Stimulated activated effector memory CD8-positive, alpha-beta T cell treated with anti-CD3 and anti-CD28 coated beads, Interleukin-12 subunit alpha, Interleukin-12 subunit beta, amount 100 ng/mL, for 72 hours (primary cell): Measurements from ENCODE around the gene PIGS.

Source experiments
- ATAC-seq: fragments of 150-1000 bp; cut with Tn5 transposase; 2 replicates; pipeline ENCODE4 v1.10.0; 2021
- DNase-seq, 2 donors: peaks; one replicate each; pipeline ENCODE4 v3.0.0; 2021 to 2022; ENCODE audit warnings: low spot score in 2 of 2
- H3K27ac Mint-ChIP-seq: one replicate; pipeline ENCODE4 v1.8.0; 2022; ENCODE audit warnings: mild to moderate bottlenecking, mixed read lengths
- H3K36me3 Mint-ChIP-seq: one replicate; pipeline ENCODE4 v1.8.0; 2022; ENCODE audit warnings: mild to moderate bottlenecking, mixed read lengths
- H3K4me1 Mint-ChIP-seq: one replicate; pipeline ENCODE4 v1.8.0; 2022; ENCODE audit warnings: mixed read lengths
- H3K4me3 Mint-ChIP-seq: one replicate; pipeline ENCODE4 v1.8.0; 2022; ENCODE audit warnings: mild to moderate bottlenecking, mixed read lengths
- H3K9me3 Mint-ChIP-seq: one replicate; pipeline ENCODE4 v1.8.0; 2022; ENCODE audit warnings: mixed read lengths

The PIGS gene

DNA sequence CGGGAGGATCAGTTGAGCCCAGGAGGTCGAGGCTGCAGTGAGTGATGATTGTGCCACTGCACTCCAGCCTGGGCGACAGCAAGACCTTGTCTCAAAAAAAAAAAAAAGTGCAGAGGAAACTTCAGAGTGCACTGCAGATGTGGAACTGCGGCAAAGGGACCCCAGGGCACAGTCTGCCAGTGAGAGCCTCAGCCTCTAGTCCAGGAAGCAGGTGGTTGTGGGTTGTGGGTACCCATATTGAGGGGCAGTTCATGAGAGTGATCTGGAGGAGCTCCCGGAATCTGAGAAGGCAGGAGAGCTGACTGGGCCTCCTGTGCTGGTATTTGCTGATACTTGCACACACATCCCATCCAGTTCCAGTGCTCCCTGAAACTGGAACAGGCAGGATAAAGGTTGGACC, 52.1 kb downstream of the PIGS start:
- Mint-ChIP-seq H3K4me1 (no peaks in the 10 kb centered on the region), H3K36me3 (no peaks in the 10 kb centered on the region), H3K27ac (no peak overlapping the region), H3K4me3 (no peak overlapping the region), H3K9me3 (no peaks in the 10 kb centered on the region)
- ATAC-seq (no peak), DNase-seq (no peak)

GRCh38 chr17:28518578-28518977, 52.7 kb downstream of the PIGS start:
- DNase-seq (no peak), ATAC-seq (no peak)
- Mint-ChIP-seq H3K4me1 (no peaks in the 10 kb centered on the region), H3K9me3 (no peaks in the 10 kb centered on the region), H3K27ac (no peak overlapping the region), H3K4me3 (no peak overlapping the region), H3K36me3 (no peaks in the 10 kb centered on the region)

- Mint-ChIP-seq H3K4me1 (no peaks in the 10 kb centered on the region), H3K27ac (no peak overlapping the region), H3K4me3 (no peak overlapping the region), H3K9me3 (no peaks in the 10 kb centered on the region), H3K36me3 (no peaks in the 10 kb centered on the region)
- ATAC-seq: no peak
- DNase-seq: no peak
These were observed 53.2 kb downstream of the PIGS start for GRCh38 chr17:28518132-28518531.

DNA sequence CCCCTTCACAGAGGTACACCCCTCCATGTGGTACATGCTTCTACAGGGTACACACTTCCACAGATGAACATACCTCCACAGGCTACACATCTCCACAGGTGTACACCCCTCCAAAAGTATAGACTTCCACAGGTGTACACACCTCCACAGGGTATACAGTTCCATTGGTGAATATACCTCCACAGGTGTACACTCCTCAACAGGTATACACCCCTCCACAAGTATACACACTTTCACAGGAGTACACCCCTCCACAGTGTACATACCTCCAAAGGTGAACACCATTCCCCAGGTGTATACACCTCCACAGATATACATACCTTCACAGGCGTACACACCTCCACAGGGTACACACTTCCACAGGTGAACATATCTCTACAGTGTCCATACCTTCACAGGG, 55.8 kb downstream of the PIGS start:
- H3K4me1 Mint-ChIP-seq: no peaks in the 10 kb centered on the region
- no peaks in the 10 kb centered on the region for H3K9me3 Mint-ChIP-seq
- DNase-seq (no peak), ATAC-seq (no peak)
- H3K27ac Mint-ChIP-seq: no peak overlapping the region
- no peaks in the 10 kb centered on the region for H3K36me3 Mint-ChIP-seq
- H3K4me3 Mint-ChIP-seq: no peak overlapping the region

GRCh38 chr17:28514561-28515002, 56.7 kb downstream of the PIGS start:
- no peak overlapping the region for H3K27ac Mint-ChIP-seq
- H3K4me3 Mint-ChIP-seq: no peak overlapping the region
- no peaks in the 10 kb centered on the region for H3K4me1 Mint-ChIP-seq
- no peaks in the 10 kb centered on the region for H3K9me3 Mint-ChIP-seq
- ATAC-seq: no peak
- no peaks in the 10 kb centered on the region for H3K36me3 Mint-ChIP-seq
- no peak for DNase-seq

DNA sequence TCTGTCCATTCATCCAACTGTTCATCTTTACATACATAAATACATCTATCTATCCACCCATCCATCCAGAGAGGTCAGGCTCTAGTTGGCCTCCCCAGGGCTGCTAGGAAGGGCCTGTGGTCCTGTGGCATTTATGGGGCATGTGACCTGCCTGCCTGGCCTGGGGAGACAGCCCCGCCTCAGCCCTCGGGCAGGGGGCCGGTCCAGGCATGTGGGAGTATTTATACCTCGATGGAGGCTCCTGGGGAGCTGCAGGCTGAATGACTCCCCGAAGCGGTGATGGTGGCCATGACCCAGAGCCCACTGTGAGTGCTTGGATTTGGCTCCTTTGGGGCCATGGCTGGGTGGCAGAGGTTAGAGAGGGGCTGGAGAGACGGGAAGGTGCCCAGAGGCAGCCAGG, 57.8 kb downstream of the PIGS start:
- no peaks in the 10 kb centered on the region for H3K9me3 Mint-ChIP-seq
- H3K36me3 Mint-ChIP-seq: no peaks in the 10 kb centered on the region
- ATAC-seq: no peak
- no peak overlapping the region for H3K4me3 Mint-ChIP-seq
- H3K27ac Mint-ChIP-seq: no peak overlapping the region
- H3K4me1 Mint-ChIP-seq: no peaks in the 10 kb centered on the region
- DNase-seq: no peak

DNA sequence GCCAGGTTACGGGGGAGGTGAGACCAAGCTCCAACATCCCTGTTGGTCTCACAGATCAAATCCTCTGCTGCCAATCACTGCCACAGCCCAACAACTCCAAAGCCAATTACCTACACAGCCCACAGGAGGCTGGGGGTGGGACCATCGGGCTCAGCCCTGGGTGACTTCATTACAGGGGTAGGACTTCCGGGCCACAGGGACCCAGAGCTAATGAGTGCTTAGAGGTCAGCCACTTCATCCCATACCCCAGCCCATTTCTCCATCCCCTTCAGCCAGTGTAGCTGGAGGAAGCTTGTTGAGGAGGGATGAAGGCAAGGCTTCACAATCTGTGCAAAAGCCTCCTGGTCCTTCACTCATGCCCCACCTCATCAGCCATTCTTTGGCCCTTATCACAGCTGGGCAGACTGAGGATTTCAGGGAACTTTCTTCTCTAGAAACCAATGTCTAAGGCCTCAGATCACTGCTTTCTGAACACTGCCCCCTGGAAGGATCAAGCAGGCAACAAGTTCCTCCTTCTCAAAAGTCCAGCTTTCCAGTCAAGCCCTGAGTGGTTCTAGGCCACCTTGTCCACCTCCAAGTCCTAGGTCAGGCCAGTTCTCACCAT, 59.4 kb downstream of the PIGS start:
- Mint-ChIP-seq H3K9me3 (no peaks in the 10 kb centered on the region), H3K36me3 (no peaks in the 10 kb centered on the region), H3K4me1 (no peaks in the 10 kb centered on the region), H3K27ac (no peak overlapping the region), H3K4me3 (no peak overlapping the region)
- DNase-seq: no peak
- no peak for ATAC-seq

DNA sequence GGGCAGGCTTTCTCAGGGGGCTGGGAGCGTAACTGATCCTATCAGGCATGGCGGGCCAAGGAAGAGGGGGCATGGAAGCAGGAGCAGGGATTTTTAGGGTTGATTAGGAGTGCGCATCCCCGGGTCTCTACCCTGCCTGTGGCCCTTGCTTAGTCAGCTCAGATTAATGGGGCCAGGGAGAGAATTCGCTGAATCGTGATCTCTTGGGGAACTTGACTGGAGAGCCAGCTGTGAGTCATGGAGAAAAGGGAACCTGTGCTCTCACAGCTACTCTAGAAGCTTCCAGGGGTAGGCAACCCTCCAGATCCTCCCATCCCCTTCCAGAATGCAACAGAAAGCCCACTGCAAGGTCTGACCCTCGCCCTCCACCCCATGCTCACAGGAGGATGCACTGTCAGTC, 61.5 kb downstream of the PIGS start:
- H3K4me3 Mint-ChIP-seq: no peak overlapping the region
- H3K4me1 Mint-ChIP-seq: no peaks in the 10 kb centered on the region
- ATAC-seq (no peak), DNase-seq (no peak)
- H3K36me3 Mint-ChIP-seq: no peaks in the 10 kb centered on the region
- no peaks in the 10 kb centered on the region for H3K9me3 Mint-ChIP-seq
- no peak overlapping the region for H3K27ac Mint-ChIP-seq

GRCh38 chr17:28508211-28508724, 63.1 kb downstream of the PIGS start:
- no peak for DNase-seq
- ATAC-seq: no peak
- no peaks in the 10 kb centered on the region for H3K36me3 Mint-ChIP-seq
- H3K4me1 Mint-ChIP-seq: no peaks in the 10 kb centered on the region
- no peaks in the 10 kb centered on the region for H3K9me3 Mint-ChIP-seq
- H3K27ac Mint-ChIP-seq: no peak overlapping the region
- no peak overlapping the region for H3K4me3 Mint-ChIP-seq

GRCh38 chr17:28507567-28508203, 63.6 kb downstream of the PIGS start:
- no peak overlapping the region for H3K27ac Mint-ChIP-seq
- no peaks in the 10 kb centered on the region for H3K4me1 Mint-ChIP-seq
- ATAC-seq (no peak), DNase-seq (no peak)
- no peaks in the 10 kb centered on the region for H3K36me3 Mint-ChIP-seq
- H3K4me3 Mint-ChIP-seq: no peak overlapping the region
- H3K9me3 Mint-ChIP-seq: no peaks in the 10 kb centered on the region

- H3K4me3 Mint-ChIP-seq: no peak overlapping the region
- no peak for ATAC-seq
- no peaks in the 10 kb centered on the region for H3K9me3 Mint-ChIP-seq
- no peaks in the 10 kb centered on the region for H3K4me1 Mint-ChIP-seq
- no peak overlapping the region for H3K27ac Mint-ChIP-seq
- DNase-seq: no peak
- H3K36me3 Mint-ChIP-seq: no peaks in the 10 kb centered on the region
These were observed 64.4 kb downstream of the PIGS start for GRCh38 chr17:28506763-28507487.

GRCh38 chr17:28505986-28506665, 65.2 kb downstream of the PIGS start, which contains the start of gene FOXN1:
Gene FOXN1 (plus strand): TSS chr17:28506348. CDS start chr17:28523970, 17,622 bp downstream.
- ATAC-seq (no peak), DNase-seq (no peak)
- Mint-ChIP-seq H3K9me3 (no peaks in the 10 kb centered on the region), H3K4me1 (no peaks in the 10 kb centered on the region), H3K36me3 (no peaks in the 10 kb centered on the region), H3K27ac (no peak within 1 kb of the TSS), H3K4me3 (no peak within 1 kb of the TSS)

DNA sequence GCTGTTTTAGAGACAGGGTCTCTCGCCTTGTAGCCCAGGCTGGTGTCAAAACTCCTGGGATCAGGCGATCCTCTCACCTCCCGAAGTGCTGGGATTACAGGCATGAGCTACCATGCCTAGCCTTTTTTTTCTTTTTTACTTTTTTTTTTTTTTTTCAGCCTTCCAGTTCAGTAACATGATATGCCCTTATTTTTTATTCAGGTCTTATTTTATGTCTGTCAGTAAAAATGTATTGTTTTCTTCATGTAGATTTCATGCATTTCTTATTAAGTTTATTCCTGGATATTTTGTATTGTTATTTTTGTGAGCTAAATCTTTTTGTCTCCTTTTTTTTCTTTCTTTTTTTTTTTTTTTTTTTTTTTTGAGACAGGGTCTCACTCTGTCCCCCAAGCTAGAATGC, 67.9 kb downstream of the PIGS start:
- Mint-ChIP-seq H3K4me1 (no peaks in the 10 kb centered on the region), H3K27ac (no peak overlapping the region), H3K9me3 (no peaks in the 10 kb centered on the region), H3K4me3 (no peak overlapping the region), H3K36me3 (no peaks in the 10 kb centered on the region)
- ATAC-seq: no peak
- no peak for DNase-seq
